ENCODE measurements around the gene YEATS4. TPM values are rescaled to one million over a fixed set of nuclear protein-coding genes. Genes with fewer than 3 reads are reported as not detected.

YEATS4 gene
- total RNA-seq, 1 donor from 2014 or later = 25.9 TPM

DNA sequence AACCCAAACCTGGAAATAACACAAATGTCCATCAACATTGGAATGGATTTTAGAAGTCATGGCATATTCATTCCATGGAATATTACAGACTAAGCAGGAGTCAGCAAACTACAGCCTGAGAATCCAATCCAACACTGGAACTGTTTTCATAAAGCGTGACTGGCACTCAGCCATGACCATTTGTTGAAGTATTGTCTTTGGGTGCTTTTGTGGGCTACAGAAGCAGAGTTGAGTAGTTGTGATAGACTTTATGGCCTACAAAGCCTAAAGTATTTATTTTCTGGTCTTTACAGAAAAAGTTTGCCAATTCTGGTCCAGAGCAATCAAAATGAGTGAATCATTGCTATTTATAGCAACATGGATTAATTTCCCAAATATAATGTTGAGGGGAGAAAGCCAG lies 76.1 kb downstream of the YEATS4 start:
- no peak for DNase-seq

DNA sequence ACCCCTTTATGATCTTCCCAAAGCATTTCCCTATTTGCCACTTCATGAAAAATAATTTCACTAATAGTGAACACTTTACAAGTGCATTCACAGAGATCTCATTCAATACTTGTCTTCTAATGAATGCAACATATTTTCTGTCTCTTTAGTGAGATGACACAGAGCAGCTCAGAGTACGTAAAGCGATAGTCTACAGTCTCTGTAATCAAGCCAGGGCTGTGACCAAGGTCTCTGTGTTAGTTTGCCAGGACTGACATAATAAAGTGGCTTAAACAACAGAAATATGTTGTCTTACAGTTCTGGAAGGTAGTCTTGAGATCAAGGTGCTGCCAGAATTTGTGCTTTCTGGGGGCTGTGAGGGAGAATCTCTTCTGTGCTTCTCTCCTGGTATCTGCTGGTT lies 77.5 kb downstream of the YEATS4 start:
- DNase-seq = no peak

DNA sequence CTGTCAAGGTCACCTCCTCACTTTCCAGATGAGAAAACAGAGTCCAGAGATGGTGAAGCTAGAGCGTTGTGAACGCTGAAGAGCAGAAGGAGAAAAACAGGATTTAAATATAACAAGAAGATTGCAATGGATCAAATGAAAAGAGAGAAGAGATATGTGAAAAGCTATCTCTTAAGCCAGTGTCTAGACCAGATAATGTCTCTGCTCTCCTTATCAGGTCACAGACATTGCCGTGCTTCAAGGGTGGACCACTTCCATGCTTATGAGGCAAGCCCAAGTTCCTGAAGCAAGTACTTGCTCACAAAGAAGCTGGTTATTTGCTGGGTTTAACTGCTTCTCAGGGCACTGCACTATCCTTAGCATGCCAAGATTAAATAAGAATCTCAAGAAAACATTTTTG lies 79.0 kb downstream of the YEATS4 start:
- no peak for DNase-seq

DNA sequence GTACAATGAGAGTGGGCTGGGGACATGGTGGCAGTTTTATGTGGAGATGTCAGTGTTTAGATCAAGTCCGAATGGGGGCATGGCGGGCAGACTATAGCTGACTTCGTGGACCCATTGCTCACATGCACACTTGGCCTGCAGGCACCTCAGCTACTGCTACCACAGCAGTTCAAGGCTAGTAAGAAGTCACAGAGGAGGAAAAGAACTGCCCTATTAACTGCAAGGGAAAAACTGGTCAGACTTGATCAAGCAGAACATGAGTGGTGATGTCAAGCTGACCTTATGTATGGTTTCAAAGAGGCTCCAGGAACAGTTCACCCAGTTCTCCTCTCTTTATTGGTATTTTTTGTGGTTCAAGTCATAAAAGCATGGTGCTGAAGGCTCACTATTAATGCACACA lies 80.5 kb downstream of the YEATS4 start:
- DNase-seq = no peak

Other genes with a start within 250 kb of the YEATS4 start
- gene CPSF6, start 120.2 kb upstream of the YEATS4 start, total RNA-seq = 15.1 and 21.9 TPM in 2 replicates
- gene LYZ, start 11.4 kb upstream of the YEATS4 start, total RNA-seq = not detected in 2 replicates
- 17.4 and 23.3 TPM in 2 replicates for gene FRS2, start 110.6 kb downstream of the YEATS4 start, total RNA-seq
- gene CCT2, start 225.7 kb downstream of the YEATS4 start, total RNA-seq = 223 and 259 TPM in 2 replicates